ENCODE data around the gene UNC50.
A peak's percentile ranks its signal among the peaks of the same experiment; 100 is the strongest.

Gene UNC50

DNA sequence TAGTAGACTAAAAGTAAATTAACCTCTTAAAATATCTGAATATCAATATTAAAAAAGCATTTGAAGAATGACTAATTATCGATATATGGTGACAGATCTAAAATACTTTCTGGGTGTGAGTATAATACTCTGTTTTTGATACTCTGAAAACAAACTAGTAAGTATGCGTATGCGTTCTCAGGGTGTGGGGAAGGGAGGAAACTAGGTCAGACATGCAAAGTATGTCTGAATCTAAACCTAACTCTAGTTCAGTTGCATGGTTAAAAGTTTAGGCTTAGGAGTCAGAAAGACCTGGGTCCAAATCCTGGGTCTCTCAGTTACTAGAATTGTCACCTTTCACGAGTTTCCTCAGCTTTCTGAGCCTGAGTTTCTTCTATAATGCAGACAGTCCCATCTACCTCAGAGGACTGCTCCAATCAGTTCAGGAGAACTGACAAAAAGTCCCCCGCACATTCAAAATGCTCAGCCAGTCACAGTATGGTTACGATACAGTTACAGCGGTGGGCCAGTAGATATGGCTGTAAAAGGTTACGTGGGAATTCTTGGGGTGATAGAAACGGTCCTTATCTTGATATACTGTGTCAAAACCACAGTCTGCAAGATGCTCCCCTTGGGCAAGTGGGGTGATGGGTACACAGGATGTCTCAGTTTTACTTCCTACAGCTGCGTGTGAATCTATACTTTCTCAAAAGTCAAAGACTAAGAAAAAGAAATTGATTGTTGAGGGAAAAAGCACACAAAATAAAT lies 29.2 kb downstream of the UNC50 start:
- Histone ChIP-seq H3K27me3 (no peaks in the 10 kb centered on the region), H3K4me1 (no peaks in the 10 kb centered on the region), H3K4me3 (no peak overlapping the region), H3K36me3 (peaks cover 38 to 55% (median 39%) of the 10 kb centered on the region in 3 donors), H3K27ac (no peak overlapping the region), H3K9me3 (no peaks in the 10 kb centered on the region)
- TF ChIP-seq, protein P1, sequence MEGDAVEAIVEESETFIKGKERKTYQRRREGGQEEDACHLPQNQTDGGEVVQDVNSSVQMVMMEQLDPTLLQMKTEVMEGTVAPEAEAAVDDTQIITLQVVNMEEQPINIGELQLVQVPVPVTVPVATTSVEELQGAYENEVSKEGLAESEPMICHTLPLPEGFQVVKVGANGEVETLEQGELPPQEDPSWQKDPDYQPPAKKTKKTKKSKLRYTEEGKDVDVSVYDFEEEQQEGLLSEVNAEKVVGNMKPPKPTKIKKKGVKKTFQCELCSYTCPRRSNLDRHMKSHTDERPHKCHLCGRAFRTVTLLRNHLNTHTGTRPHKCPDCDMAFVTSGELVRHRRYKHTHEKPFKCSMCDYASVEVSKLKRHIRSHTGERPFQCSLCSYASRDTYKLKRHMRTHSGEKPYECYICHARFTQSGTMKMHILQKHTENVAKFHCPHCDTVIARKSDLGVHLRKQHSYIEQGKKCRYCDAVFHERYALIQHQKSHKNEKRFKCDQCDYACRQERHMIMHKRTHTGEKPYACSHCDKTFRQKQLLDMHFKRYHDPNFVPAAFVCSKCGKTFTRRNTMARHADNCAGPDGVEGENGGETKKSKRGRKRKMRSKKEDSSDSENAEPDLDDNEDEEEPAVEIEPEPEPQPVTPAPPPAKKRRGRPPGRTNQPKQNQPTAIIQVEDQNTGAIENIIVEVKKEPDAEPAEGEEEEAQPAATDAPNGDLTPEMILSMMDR (IDR thresholded peaks at IDR 0.05) = no peak
- intact Hi-C loops (cut with DNase I; ENCODE audit: low total_unique reads) = no loop called here
- no peak for DNase-seq

DNA sequence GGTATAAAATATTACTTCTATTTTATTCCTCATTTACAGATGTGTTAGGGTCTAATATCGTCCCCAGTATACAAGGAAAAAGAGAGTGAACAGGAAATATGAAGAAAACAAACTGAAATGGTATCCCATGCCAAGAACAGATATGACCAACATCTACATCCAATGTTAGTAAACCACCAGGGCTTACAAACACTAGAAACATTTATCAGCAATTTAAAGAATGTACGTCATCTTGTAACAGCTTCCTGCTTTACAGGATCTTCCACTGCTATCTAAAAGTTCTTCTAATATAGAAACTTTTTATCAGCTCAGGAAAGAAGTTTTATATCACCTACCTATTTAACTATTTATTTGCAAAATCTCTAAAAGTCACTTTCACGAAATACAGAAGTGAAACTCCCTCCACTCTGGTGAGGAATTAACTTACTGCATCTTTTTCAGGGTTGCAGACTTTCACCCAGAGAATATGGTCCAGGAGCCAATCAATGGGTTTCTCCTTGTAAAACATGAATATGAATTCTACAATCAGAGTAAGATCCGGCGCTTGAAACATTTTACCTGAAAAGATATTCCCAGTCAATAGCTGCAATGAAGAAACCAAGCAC lies 35.2 kb downstream of the UNC50 start:
- Histone ChIP-seq H3K27me3 (no peaks in the 10 kb centered on the region), H3K36me3 (peaks cover 7 to 30% (median 20%) of the 10 kb centered on the region in 3 donors), H3K9me3 (no peaks in the 10 kb centered on the region), H3K4me3 (no peak overlapping the region), H3K27ac (no peak overlapping the region), H3K4me1 (no peaks in the 10 kb centered on the region)
- TF ChIP-seq, protein P1 (IDR thresholded peaks at IDR 0.05) = no peak
- no peak for DNase-seq
- intact Hi-C loops (cut with DNase I; ENCODE audit: low total_unique reads) = no loop called here

DNA sequence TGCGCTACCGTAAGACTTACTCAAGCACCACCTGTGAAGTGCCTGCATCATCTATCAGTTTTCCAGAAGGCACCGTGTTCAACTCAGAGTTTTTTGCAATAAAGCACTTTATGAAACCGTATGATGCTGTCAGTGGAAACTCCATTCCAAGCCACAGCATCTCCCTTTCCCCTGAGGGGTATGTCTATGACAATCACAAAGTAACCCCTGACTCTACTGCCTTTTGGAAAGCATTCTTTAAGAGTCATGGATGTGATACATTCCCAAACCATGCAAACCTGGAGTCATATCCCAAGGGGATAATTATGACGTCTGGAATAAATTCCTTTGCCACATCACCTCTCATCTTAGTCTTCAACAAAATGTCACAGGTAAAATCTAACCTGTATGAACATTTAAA lies 39.2 kb downstream of the UNC50 start:
- intact Hi-C loops (cut with DNase I; ENCODE audit: low total_unique reads) = loop anchor here (2.0 kb wide), 1 partner anchor 189 kb away; no protein-coding TSS in a partner anchor

DNA sequence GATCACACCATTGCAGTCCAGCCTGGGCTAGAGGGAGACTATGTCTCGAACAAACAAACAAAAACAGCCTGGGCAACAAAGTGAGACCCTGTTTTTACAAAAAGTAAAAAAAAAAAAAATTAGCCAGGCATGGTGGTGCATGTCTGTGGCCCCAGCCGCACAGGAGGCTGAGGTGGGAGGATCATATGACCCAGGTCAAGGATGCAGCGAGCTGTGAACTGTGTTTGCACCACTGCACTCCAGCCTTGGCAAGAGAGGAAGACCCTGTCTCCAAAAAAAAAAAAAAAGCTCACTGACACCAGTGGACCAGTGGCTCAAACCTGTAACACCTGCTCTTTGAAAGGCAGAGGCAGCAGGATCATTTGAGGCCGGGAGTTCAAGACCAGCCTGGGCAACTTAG lies 40.1 kb downstream of the UNC50 start:
- H3K4me3 ChIP-seq = no peak overlapping the region
- H3K9me3 ChIP-seq = no peaks in the 10 kb centered on the region
- H3K27ac ChIP-seq = no peak overlapping the region
- peaks cover 0 to 14% (median 13%) of the 10 kb centered on the region in 3 donors for H3K36me3 ChIP-seq
- TF ChIP-seq, protein P1 (IDR thresholded peaks at IDR 0.05) = no peak
- intact Hi-C loops (cut with DNase I; ENCODE audit: low total_unique reads) = loop anchor here (2.0 kb wide), 1 partner anchor 188 kb away; no protein-coding TSS in a partner anchor
- no peak for DNase-seq
- H3K4me1 ChIP-seq = no peaks in the 10 kb centered on the region
- H3K27me3 ChIP-seq = no peaks in the 10 kb centered on the region

More for the DNA sequence above, 39.2 kb downstream of the UNC50 start:
- TF ChIP-seq, protein P1 (IDR thresholded peaks at IDR 0.05) = no peak
- no peaks in the 10 kb centered on the region for H3K27me3 ChIP-seq
- H3K4me3 ChIP-seq = no peak overlapping the region
- peaks cover 0 to 21% (median 16%) of the 10 kb centered on the region in 3 donors for H3K36me3 ChIP-seq
- no peaks in the 10 kb centered on the region for H3K4me1 ChIP-seq
- no peak for DNase-seq
- H3K9me3 ChIP-seq = no peaks in the 10 kb centered on the region
- H3K27ac ChIP-seq = no peak overlapping the region

DNA sequence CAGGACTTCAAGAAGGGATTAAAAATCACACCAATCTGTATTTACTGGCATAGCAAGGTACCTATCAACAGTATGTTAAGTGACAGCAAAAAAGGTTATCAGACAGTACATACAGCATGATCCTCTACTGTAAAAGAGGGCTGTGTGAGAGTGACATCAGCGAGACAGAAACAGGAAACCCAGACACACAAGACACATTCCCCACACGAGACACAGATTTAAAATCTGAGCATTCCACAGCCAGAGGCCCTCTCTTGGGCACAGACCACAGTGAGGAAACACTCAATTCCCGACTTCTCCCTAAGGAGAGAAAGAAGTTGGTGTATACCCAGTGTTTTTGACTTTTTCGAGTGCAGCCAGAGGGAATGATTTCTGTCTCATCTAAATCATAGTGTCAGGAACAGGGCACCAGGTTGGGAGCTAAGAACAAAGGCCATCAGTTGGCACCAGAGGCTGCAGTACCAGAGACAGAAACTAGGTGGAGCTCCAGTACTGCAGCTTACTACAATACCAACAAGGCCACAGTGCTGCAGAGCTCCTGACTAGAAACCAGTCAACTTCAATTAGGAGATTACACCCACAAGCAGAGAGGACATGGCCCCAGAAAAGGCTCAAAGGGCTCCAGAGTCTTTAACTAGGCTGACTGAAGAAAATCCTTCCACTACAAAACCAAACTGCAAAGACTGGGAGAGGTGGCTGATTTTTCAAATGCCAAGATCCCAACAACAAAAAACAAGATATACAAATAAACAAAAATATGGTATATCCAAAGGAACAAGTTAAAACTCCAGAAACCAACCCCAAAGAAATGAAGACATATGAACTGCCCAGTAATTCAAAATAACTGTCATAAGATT lies 41.0 kb downstream of the UNC50 start:
- TF ChIP-seq, protein P1 (IDR thresholded peaks at IDR 0.05) = peak; percentile 96 to 99
- H3K27me3 ChIP-seq = no peaks in the 10 kb centered on the region
- DNase-seq = peak; percentile 80 to 90
- H3K4me3 ChIP-seq = no peak overlapping the region
- H3K27ac ChIP-seq = no peak overlapping the region
- H3K36me3 ChIP-seq = peaks cover 0 to 13% (median 8%) of the 10 kb centered on the region in 3 donors
- no peaks in the 10 kb centered on the region for H3K9me3 ChIP-seq
- H3K4me1 ChIP-seq = no peaks in the 10 kb centered on the region
- intact Hi-C loops (cut with DNase I; ENCODE audit: low total_unique reads) = loop anchor here (2.0 kb wide), 1 partner anchor 187 kb away; no protein-coding TSS in a partner anchor
